SH-SY5Y (cell line): ENCODE results near the gene GUCA1C.

Experiments
- GATA2 ChIP-seq: IDR thresholded peaks from 2 replicates; pipeline ENCODE4 v1.6.1; 2011; ENCODE audit warnings: mild to moderate bottlenecking, low read depth, low read length
- GATA3 ChIP-seq: IDR thresholded peaks from 2 replicates; pipeline ENCODE4 v1.6.1; 2011; ENCODE audit warnings: low read depth, mild to moderate bottlenecking, low read length, moderate library complexity

- no peak for TF ChIP-seq GATA3
- no peak for TF ChIP-seq GATA2
These were observed 70.9 kb downstream of the GUCA1C start for GRCh38 chr3:108882762-108883161.
